ENCODE measurements around the gene CPNE8.

CPNE8 gene

GRCh38 chr12:38898001-38898684 lies 7.2 kb downstream of the CPNE8 start:
- no peak for TF ChIP-seq CTCF (IDR thresholded peaks at IDR 0.05; ENCODE audit: low read depth, low read length, missing control alignments)
- H3K4me3 ChIP-seq (replicated peaks; ENCODE audit: low read depth, low read length), result no peak overlapping the region
- no peak for DNase-seq (ENCODE audit: extremely low read depth, low read depth)

- no peak for DNase-seq (ENCODE audit: extremely low read depth, low read depth)
- no peak for TF ChIP-seq CTCF (IDR thresholded peaks at IDR 0.05; ENCODE audit: low read depth, low read length, missing control alignments)
- no peak overlapping the region for H3K4me3 ChIP-seq (replicated peaks; ENCODE audit: low read depth, low read length)
Measured at GRCh38 chr12:38895446-38895845, 9.9 kb downstream of the CPNE8 start.

- H3K4me3 ChIP-seq (replicated peaks; ENCODE audit: low read depth, low read length), result no peak overlapping the region
- TF ChIP-seq CTCF (IDR thresholded peaks at IDR 0.05; ENCODE audit: low read depth, low read length, missing control alignments), result no peak
- no peak for DNase-seq (ENCODE audit: extremely low read depth, low read depth)
Measured at GRCh38 chr12:38892976-38893375, 12.4 kb downstream of the CPNE8 start.

GRCh38 chr12:38892087-38892786 lies 13.2 kb downstream of the CPNE8 start:
- no peak overlapping the region for H3K4me3 ChIP-seq (replicated peaks; ENCODE audit: low read depth, low read length)
- no peak for TF ChIP-seq CTCF (IDR thresholded peaks at IDR 0.05; ENCODE audit: low read depth, low read length, missing control alignments)
- DNase-seq (ENCODE audit: extremely low read depth, low read depth), result no peak

GRCh38 chr12:38890102-38890855 lies 15.1 kb downstream of the CPNE8 start:
- H3K4me3 ChIP-seq (replicated peaks; ENCODE audit: low read depth, low read length), result no peak overlapping the region
- no peak for DNase-seq (ENCODE audit: extremely low read depth, low read depth)
- TF ChIP-seq CTCF (IDR thresholded peaks at IDR 0.05; ENCODE audit: low read depth, low read length, missing control alignments), result no peak

GRCh38 chr12:38889297-38889815 lies 16.0 kb downstream of the CPNE8 start:
- H3K4me3 ChIP-seq (replicated peaks; ENCODE audit: low read depth, low read length), result no peak overlapping the region
- no peak for TF ChIP-seq CTCF (IDR thresholded peaks at IDR 0.05; ENCODE audit: low read depth, low read length, missing control alignments)
- DNase-seq (ENCODE audit: extremely low read depth, low read depth), result no peak

Measured in HFF-Myc (cell line).